GM23338 (cell line): ENCODE data around the gene PHLDB3. TPM values are rescaled to one million over a fixed set of nuclear protein-coding genes. Genes with fewer than 3 reads are reported as not detected.

Experiments used
- ATAC-seq: fragments of 200-7000 bp; cut with Tn5 transposase; 3 replicates; pipeline ENCODE4 v1.9.1; 2020
- DNase-seq: peaks from one replicate; pipeline ENCODE4 v3.0.0-alpha.2; 2015; ENCODE audit warnings: low spot score
- H2AFZ ChIP-seq: fragments of 200-600 bp; sonication (generic); 2 replicates; pipeline ENCODE4 v1.8.0; 2016; ENCODE audit warnings: antibody characterized with exemption, mild to moderate bottlenecking, moderate library complexity
- H3F3A ChIP-seq: fragments of 200-600 bp; sonication (generic); replicated peaks from 2 replicates; pipeline ENCODE4 v1.8.0; 2017; ENCODE audit warnings: antibody characterized with exemption, mixed run types, low read depth
- H3K27ac ChIP-seq: fragments of 200-600 bp; sonication (generic); 2 replicates; pipeline ENCODE4 v1.6.1; 2016; ENCODE audit warnings: low read depth
- H3K27me3 ChIP-seq: fragments of 200-600 bp; sonication (generic); 2 replicates; pipeline ENCODE4 v1.8.0; 2016; ENCODE audit warnings: mild to moderate bottlenecking, mixed run types, moderate library complexity; ENCODE audit not compliant: insufficient read depth
- H3K36me3 ChIP-seq: fragments of 200-600 bp; sonication (generic); 2 replicates; pipeline ENCODE4 v1.8.0; 2016; ENCODE audit warnings: mild to moderate bottlenecking; ENCODE audit not compliant: insufficient read depth
- H3K4me1 ChIP-seq: fragments of 200-600 bp; sonication (generic); 2 replicates; pipeline ENCODE4 v1.8.0; 2016; ENCODE audit warnings: mild to moderate bottlenecking, moderate library complexity; ENCODE audit not compliant: insufficient read depth
- H3K4me2 ChIP-seq: fragments of 200-600 bp; sonication (generic); 2 replicates; pipeline ENCODE4 v1.7.1; 2017; ENCODE audit warnings: mixed run types
- H3K4me3 ChIP-seq: fragments of 200-600 bp; sonication (generic); 2 replicates; pipeline ENCODE4 v1.6.1; 2016; ENCODE audit warnings: mixed run types
- H3K79me2 ChIP-seq: fragments of 200-600 bp; sonication (generic); replicated peaks from 2 replicates; pipeline ENCODE4 v1.8.0; 2017; ENCODE audit warnings: mild to moderate bottlenecking; ENCODE audit not compliant: insufficient read depth
- H3K9me2 ChIP-seq: fragments of 200-600 bp; sonication (generic); 2 replicates; pipeline ENCODE4 v1.8.0; 2017; ENCODE audit not compliant: insufficient read depth
- H4K20me1 ChIP-seq: fragments of 200-600 bp; sonication (generic); replicated peaks from 2 replicates; pipeline ENCODE4 v1.8.0; 2017; ENCODE audit warnings: mild to moderate bottlenecking; ENCODE audit not compliant: insufficient read depth
- H3K27ac Mint-ChIP-seq: 2 replicates; pipeline ENCODE4 v1.8.0; 2020; ENCODE audit warnings: inconsistent platforms, mild to moderate bottlenecking, moderate library complexity, mixed read lengths
- H3K27me3 Mint-ChIP-seq: 3 replicates; pipeline ENCODE4 v1.8.0; 2022; ENCODE audit warnings: low read depth, mild to moderate bottlenecking, moderate library complexity, mixed read lengths, inconsistent platforms; ENCODE audit not compliant: insufficient read depth, poor library complexity
- H3K36me3 Mint-ChIP-seq: 3 replicates; pipeline ENCODE4 v1.8.0; 2021; ENCODE audit warnings: low read depth, mild to moderate bottlenecking, inconsistent platforms, moderate library complexity, mixed read lengths
- H3K4me1 Mint-ChIP-seq: 3 replicates; pipeline ENCODE4 v1.8.0; 2020; ENCODE audit warnings: mild to moderate bottlenecking, inconsistent platforms, mixed read lengths
- H3K4me3 Mint-ChIP-seq: 3 replicates; pipeline ENCODE4 v1.8.0; 2021; ENCODE audit warnings: moderate library complexity, mild to moderate bottlenecking, inconsistent platforms, mixed read lengths
- H3K9me3 Mint-ChIP-seq: 3 replicates; pipeline ENCODE4 v1.8.0; 2020; ENCODE audit warnings: moderate library complexity, mild to moderate bottlenecking, inconsistent platforms, mixed read lengths
- CREB1 ChIP-seq: fragments of 250-450 bp; sonication (Bioruptor Pico); IDR thresholded peaks from 2 replicates; pipeline ENCODE4 v1.5.0; 2020; ENCODE audit warnings: low read depth, mild to moderate bottlenecking, moderate library complexity
- EZH2 ChIP-seq: fragments of 200-600 bp; sonication (generic); IDR thresholded peaks from one replicate; pipeline ENCODE4 v1.8.0; 2017; ENCODE audit warnings: antibody characterized with exemption, mild to moderate bottlenecking, low read depth; ENCODE audit not compliant: unreplicated experiment
- EZH2phosphoT487 ChIP-seq: fragments of 200-600 bp; sonication (generic); IDR thresholded peaks from one replicate; pipeline ENCODE4 v1.8.1; 2018; ENCODE audit warnings: antibody characterized with exemption; ENCODE audit not compliant: unreplicated experiment
- JUNB ChIP-seq: IDR thresholded peaks from one replicate; pipeline ENCODE4 v1.6.1; 2016; ENCODE audit warnings: antibody characterized with exemption; ENCODE audit not compliant: unreplicated experiment
- NANOG ChIP-seq: IDR thresholded peaks from 2 replicates; pipeline ENCODE4 v1.6.1; 2016; ENCODE audit warnings: antibody characterized with exemption, borderline replicate concordance
- POLR2AphosphoS5 ChIP-seq: IDR thresholded peaks from 2 replicates; pipeline ENCODE4 v1.6.1; 2016; ENCODE audit warnings: antibody characterized with exemption, low read depth
- STAT1 ChIP-seq: IDR thresholded peaks from one replicate; pipeline ENCODE4 v1.6.1; 2016; ENCODE audit warnings: antibody characterized with exemption; ENCODE audit not compliant: unreplicated experiment
- ZNF114 ChIP-seq: fragments of 250-450 bp; sonication (Bioruptor Pico); IDR thresholded peaks from 2 replicates; pipeline ENCODE4 v1.5.0; 2020; ENCODE audit warnings: mild to moderate bottlenecking, moderate library complexity
- ZNF331 ChIP-seq: fragments of 250-450 bp; sonication (Bioruptor Pico); IDR thresholded peaks from 2 replicates; pipeline ENCODE4 v1.5.0; 2020; ENCODE audit warnings: low read depth, mild to moderate bottlenecking, moderate library complexity
- polyA plus RNA-seq: library from polyadenylated mRNA; unstranded; fragments of >200 nt; fragmentation: Nextera tagmentation; extraction: Ambion mirVana; gene quantifications from 2 replicates; pipeline ENCODE4 v1.2.1, GENCODE V29; 2016
- total RNA-seq: library from RNA; depleted of rRNA; stranded (reverse); fragments of >200 nt; shearing (Covaris generic); gene quantifications from 2 replicates; pipeline ENCODE4 v1.2.3, GENCODE V29; 2014
- TF ChIP-seq, protein P1 (sequence below), 2 experiments: fragments of 200-600 bp in 1 of 2; sonication (generic) in 1 of 2; conservative IDR thresholded peaks; 2 replicates each; pipeline versions ENCODE4 v1.5.1 to v1.6.1; 2016 to 2017; ENCODE audit warnings: antibody characterized with exemption in 2 of 2, low read depth in 2 of 2, mild to moderate bottlenecking in 2 of 2, moderate library complexity in 1 of 2
- TF ChIP-seq, protein P2 (sequence below): IDR thresholded peaks from 2 replicates; pipeline ENCODE4 v1.6.1; 2016; ENCODE audit warnings: antibody characterized with exemption
- TF ChIP-seq, protein P3 (sequence below): fragments of 250-450 bp; sonication (Bioruptor Pico); IDR thresholded peaks from 2 replicates; pipeline ENCODE4 v1.5.0; 2020; ENCODE audit warnings: mild to moderate bottlenecking, moderate library complexity
- TF ChIP-seq, protein P4 (sequence below): IDR thresholded peaks from one replicate; pipeline ENCODE4 v1.6.1; 2018; ENCODE audit warnings: antibody characterized with exemption; ENCODE audit not compliant: unreplicated experiment

Gene PHLDB3
- total and polyA plus RNA-seq, 2 experiments from 2014 or later: 6.3 to 15.4 TPM

DNA sequence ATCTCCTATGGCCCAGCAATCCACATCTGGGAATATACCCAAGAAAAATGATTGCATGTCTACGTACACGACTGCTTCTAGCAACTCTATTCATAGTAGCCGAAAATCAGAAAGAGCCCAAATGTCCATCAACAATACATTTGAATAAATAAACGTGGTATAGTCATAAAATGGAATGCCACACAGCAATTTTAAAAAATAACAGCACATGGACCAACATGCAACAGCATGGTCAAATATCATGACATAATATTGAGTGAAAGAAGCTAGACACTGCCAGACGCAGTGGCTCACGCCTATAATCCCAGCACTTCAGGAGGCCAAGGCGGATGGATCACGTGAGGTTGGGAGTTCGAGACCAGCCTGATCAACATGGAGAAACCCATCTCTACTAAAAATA, 73.6 kb downstream of the PHLDB3 start:
- DNase-seq: no peak
- no peak for TF ChIP-seq ZNF331 (CRISPR knock-in tag)
- no peak for TF ChIP-seq EZH2phosphoT487
- TF ChIP-seq, protein P1, sequence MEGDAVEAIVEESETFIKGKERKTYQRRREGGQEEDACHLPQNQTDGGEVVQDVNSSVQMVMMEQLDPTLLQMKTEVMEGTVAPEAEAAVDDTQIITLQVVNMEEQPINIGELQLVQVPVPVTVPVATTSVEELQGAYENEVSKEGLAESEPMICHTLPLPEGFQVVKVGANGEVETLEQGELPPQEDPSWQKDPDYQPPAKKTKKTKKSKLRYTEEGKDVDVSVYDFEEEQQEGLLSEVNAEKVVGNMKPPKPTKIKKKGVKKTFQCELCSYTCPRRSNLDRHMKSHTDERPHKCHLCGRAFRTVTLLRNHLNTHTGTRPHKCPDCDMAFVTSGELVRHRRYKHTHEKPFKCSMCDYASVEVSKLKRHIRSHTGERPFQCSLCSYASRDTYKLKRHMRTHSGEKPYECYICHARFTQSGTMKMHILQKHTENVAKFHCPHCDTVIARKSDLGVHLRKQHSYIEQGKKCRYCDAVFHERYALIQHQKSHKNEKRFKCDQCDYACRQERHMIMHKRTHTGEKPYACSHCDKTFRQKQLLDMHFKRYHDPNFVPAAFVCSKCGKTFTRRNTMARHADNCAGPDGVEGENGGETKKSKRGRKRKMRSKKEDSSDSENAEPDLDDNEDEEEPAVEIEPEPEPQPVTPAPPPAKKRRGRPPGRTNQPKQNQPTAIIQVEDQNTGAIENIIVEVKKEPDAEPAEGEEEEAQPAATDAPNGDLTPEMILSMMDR (conservative IDR thresholded peaks at IDR 0.05; ENCODE audit: low read depth in 2 of 2): no peak
- TF ChIP-seq NANOG: no peak
- no peak for TF ChIP-seq ZNF114
- no peak for TF ChIP-seq CREB1 (CRISPR knock-in tag)
- TF ChIP-seq, protein P2, sequence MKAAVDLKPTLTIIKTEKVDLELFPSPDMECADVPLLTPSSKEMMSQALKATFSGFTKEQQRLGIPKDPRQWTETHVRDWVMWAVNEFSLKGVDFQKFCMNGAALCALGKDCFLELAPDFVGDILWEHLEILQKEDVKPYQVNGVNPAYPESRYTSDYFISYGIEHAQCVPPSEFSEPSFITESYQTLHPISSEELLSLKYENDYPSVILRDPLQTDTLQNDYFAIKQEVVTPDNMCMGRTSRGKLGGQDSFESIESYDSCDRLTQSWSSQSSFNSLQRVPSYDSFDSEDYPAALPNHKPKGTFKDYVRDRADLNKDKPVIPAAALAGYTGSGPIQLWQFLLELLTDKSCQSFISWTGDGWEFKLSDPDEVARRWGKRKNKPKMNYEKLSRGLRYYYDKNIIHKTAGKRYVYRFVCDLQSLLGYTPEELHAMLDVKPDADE: no peak
- TF ChIP-seq STAT1: no peak
- TF ChIP-seq JUNB: no peak
- no peak for TF ChIP-seq EZH2
- TF ChIP-seq, protein P3, sequence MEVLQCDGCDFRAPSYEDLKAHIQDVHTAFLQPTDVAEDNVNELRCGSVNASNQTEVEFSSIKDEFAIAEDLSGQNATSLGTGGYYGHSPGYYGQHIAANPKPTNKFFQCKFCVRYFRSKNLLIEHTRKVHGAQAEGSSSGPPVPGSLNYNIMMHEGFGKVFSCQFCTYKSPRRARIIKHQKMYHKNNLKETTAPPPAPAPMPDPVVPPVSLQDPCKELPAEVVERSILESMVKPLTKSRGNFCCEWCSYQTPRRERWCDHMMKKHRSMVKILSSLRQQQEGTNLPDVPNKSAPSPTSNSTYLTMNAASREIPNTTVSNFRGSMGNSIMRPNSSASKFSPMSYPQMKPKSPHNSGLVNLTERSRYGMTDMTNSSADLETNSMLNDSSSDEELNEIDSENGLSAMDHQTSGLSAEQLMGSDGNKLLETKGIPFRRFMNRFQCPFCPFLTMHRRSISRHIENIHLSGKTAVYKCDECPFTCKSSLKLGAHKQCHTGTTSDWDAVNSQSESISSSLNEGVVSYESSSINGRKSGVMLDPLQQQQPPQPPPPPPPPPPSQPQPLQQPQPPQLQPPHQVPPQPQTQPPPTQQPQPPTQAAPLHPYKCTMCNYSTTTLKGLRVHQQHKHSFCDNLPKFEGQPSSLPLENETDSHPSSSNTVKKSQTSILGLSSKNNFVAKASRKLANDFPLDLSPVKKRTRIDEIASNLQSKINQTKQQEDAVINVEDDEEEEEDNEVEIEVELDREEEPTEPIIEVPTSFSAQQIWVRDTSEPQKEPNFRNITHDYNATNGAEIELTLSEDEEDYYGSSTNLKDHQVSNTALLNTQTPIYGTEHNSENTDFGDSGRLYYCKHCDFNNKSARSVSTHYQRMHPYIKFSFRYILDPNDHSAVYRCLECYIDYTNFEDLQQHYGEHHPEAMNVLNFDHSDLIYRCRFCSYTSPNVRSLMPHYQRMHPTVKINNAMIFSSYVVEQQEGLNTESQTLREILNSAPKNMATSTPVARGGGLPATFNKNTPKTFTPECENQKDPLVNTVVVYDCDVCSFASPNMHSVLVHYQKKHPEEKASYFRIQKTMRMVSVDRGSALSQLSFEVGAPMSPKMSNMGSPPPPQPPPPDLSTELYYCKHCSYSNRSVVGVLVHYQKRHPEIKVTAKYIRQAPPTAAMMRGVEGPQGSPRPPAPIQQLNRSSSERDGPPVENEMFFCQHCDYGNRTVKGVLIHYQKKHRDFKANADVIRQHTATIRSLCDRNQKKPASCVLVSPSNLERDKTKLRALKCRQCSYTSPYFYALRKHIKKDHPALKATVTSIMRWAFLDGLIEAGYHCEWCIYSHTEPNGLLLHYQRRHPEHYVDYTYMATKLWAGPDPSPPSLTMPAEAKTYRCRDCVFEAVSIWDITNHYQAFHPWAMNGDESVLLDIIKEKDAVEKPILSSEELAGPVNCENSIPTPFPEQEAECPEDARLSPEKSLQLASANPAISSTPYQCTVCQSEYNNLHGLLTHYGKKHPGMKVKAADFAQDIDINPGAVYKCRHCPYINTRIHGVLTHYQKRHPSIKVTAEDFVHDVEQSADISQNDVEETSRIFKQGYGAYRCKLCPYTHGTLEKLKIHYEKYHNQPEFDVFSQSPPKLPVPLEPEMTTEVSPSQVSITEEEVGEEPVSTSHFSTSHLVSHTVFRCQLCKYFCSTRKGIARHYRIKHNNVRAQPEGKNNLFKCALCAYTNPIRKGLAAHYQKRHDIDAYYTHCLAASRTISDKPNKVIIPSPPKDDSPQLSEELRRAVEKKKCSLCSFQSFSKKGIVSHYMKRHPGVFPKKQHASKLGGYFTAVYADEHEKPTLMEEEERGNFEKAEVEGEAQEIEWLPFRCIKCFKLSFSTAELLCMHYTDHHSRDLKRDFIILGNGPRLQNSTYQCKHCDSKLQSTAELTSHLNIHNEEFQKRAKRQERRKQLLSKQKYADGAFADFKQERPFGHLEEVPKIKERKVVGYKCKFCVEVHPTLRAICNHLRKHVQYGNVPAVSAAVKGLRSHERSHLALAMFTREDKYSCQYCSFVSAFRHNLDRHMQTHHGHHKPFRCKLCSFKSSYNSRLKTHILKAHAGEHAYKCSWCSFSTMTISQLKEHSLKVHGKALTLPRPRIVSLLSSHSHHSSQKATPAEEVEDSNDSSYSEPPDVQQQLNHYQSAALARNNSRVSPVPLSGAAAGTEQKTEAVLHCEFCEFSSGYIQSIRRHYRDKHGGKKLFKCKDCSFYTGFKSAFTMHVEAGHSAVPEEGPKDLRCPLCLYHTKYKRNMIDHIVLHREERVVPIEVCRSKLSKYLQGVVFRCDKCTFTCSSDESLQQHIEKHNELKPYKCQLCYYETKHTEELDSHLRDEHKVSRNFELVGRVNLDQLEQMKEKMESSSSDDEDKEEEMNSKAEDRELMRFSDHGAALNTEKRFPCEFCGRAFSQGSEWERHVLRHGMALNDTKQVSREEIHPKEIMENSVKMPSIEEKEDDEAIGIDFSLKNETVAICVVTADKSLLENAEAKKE: no peak
- no peak for TF ChIP-seq POLR2AphosphoS5
- TF ChIP-seq, protein P4, sequence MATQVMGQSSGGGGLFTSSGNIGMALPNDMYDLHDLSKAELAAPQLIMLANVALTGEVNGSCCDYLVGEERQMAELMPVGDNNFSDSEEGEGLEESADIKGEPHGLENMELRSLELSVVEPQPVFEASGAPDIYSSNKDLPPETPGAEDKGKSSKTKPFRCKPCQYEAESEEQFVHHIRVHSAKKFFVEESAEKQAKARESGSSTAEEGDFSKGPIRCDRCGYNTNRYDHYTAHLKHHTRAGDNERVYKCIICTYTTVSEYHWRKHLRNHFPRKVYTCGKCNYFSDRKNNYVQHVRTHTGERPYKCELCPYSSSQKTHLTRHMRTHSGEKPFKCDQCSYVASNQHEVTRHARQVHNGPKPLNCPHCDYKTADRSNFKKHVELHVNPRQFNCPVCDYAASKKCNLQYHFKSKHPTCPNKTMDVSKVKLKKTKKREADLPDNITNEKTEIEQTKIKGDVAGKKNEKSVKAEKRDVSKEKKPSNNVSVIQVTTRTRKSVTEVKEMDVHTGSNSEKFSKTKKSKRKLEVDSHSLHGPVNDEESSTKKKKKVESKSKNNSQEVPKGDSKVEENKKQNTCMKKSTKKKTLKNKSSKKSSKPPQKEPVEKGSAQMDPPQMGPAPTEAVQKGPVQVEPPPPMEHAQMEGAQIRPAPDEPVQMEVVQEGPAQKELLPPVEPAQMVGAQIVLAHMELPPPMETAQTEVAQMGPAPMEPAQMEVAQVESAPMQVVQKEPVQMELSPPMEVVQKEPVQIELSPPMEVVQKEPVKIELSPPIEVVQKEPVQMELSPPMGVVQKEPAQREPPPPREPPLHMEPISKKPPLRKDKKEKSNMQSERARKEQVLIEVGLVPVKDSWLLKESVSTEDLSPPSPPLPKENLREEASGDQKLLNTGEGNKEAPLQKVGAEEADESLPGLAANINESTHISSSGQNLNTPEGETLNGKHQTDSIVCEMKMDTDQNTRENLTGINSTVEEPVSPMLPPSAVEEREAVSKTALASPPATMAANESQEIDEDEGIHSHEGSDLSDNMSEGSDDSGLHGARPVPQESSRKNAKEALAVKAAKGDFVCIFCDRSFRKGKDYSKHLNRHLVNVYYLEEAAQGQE: no peak
- H3K27ac Mint-ChIP-seq: no peak overlapping the region

More for the DNA sequence above, 73.6 kb downstream of the PHLDB3 start:
- H3K4me1 Mint-ChIP-seq: 0 out of 3 replicates have a peak, but pooled peaks cover under 1% of the 10 kb centered on the region
- no peak overlapping the region for H3K27ac ChIP-seq
- no peak for ATAC-seq
- no peak overlapping the region for H3K4me3 ChIP-seq
- H3K4me2 ChIP-seq: no peak overlapping the region
- no peak overlapping the region for H3K4me3 Mint-ChIP-seq
- no peaks in the 10 kb centered on the region for H3K9me2 ChIP-seq
- H2AFZ ChIP-seq: no peak overlapping the region
- H3K9me3 Mint-ChIP-seq: no peaks in the 10 kb centered on the region; the same call in 2 of the 3 replicates
- no peaks in the 10 kb centered on the region for H3K36me3 Mint-ChIP-seq
- no peaks in the 10 kb centered on the region for H4K20me1 ChIP-seq
- H3K36me3 ChIP-seq: no peaks in the 10 kb centered on the region
- H3F3A ChIP-seq: no peaks in the 10 kb centered on the region
- H3K27me3 ChIP-seq: no peaks in the 10 kb centered on the region
- H3K4me1 ChIP-seq: no peaks in the 10 kb centered on the region
- H3K79me2 ChIP-seq: no peaks in the 10 kb centered on the region
- H3K27me3 Mint-ChIP-seq: peaks cover 4% of the 10 kb centered on the region
